Neuronal stem cell (in vitro differentiated cells): ENCODE measurements around the gene CEP162.
"Not testable (repeated sequence)": the region's sequence is repeated elsewhere in the genome, so short reads cannot be mapped to it uniquely, and the experiment has no call there.

Experiments used
- DNase-seq: peaks from one replicate; pipeline ENCODE4 v3.0.0-alpha.2; 2013; ENCODE audit warnings: low spot score
- H2AFZ ChIP-seq: one replicate; pipeline ENCODE4 v1.6.1; 2013; ENCODE audit warnings: mild to moderate bottlenecking, low read length, inconsistent platforms
- H2AK5ac ChIP-seq: 2 replicates; pipeline ENCODE4 v1.6.1; 2013; ENCODE audit warnings: low read depth, mild to moderate bottlenecking, inconsistent platforms, low read length, moderate library complexity, mixed read lengths
- H2BK120ac ChIP-seq: 2 replicates; pipeline ENCODE4 v1.6.1; 2013; ENCODE audit warnings: low read depth, mild to moderate bottlenecking, inconsistent platforms, low read length, moderate library complexity, mixed read lengths
- H2BK12ac ChIP-seq: one replicate; pipeline ENCODE4 v1.6.1; 2013; ENCODE audit warnings: low read length, inconsistent platforms
- H2BK15ac ChIP-seq: 2 replicates; pipeline ENCODE4 v1.6.1; 2013; ENCODE audit warnings: mild to moderate bottlenecking, low read length, inconsistent platforms, mixed read lengths
- H2BK5ac ChIP-seq: one replicate; pipeline ENCODE4 v1.6.1; 2013; ENCODE audit warnings: inconsistent platforms, mild to moderate bottlenecking, low read length, moderate library complexity
- H3K14ac ChIP-seq: one replicate; pipeline ENCODE4 v1.6.1; 2013; ENCODE audit warnings: low read length, inconsistent platforms
- H3K18ac ChIP-seq: 2 replicates; pipeline ENCODE4 v1.6.1; 2013; ENCODE audit warnings: low read length, inconsistent platforms
- H3K23ac ChIP-seq: 2 replicates; pipeline ENCODE4 v1.6.1; 2013; ENCODE audit warnings: low read depth, mild to moderate bottlenecking, mixed read lengths, low read length, inconsistent platforms; ENCODE audit not compliant: poor library complexity
- H3K27ac ChIP-seq: replicated peaks from 3 replicates; pipeline ENCODE4 v1.5.1; 2013; ENCODE audit warnings: low read length, inconsistent platforms
- H3K27me3 ChIP-seq, 3 experiments: 2 replicates each; pipeline ENCODE4 v1.6.1; 2013; ENCODE audit warnings: low read length in 3 of 3, mild to moderate bottlenecking in 2 of 3, inconsistent platforms in 1 of 3, low read depth in 1 of 3, mixed read lengths in 1 of 3, moderate library complexity in 1 of 3; ENCODE audit not compliant: control insufficient read depth in 3 of 3, insufficient read depth in 3 of 3
- H3K36me3 ChIP-seq, 2 donors: replicated peaks in 1 of 2; 2 replicates each; pipeline ENCODE4 v1.6.1; 2013; ENCODE audit warnings: low read length in 2 of 2; ENCODE audit not compliant: control insufficient read depth in 2 of 2, insufficient read depth in 2 of 2
- H3K4ac ChIP-seq: 2 replicates; pipeline ENCODE4 v1.6.1; 2013; ENCODE audit warnings: inconsistent platforms, mild to moderate bottlenecking, low read length, moderate library complexity
- H3K4me1 ChIP-seq, 2 donors: 1 replicate in 1 of 2; 2 replicates in 1 of 2; pipeline ENCODE4 v1.6.1; 2013; ENCODE audit warnings: low read length in 2 of 2, low read depth in 1 of 2; ENCODE audit not compliant: control insufficient read depth in 2 of 2, insufficient read depth in 1 of 2
- H3K4me2 ChIP-seq: one replicate; pipeline ENCODE4 v1.6.1; 2013; ENCODE audit warnings: mild to moderate bottlenecking, low read length, inconsistent platforms; ENCODE audit not compliant: insufficient read depth, poor library complexity, severe bottlenecking
- H3K4me3 ChIP-seq, 2 donors: 2 replicates each; pipeline ENCODE4 v1.5.1; 2013; ENCODE audit warnings: low read length in 2 of 2, mild to moderate bottlenecking in 2 of 2, inconsistent platforms in 1 of 2, moderate library complexity in 1 of 2
- H3K79me1 ChIP-seq: one replicate; pipeline ENCODE4 v1.6.1; 2013; ENCODE audit warnings: low read depth, mild to moderate bottlenecking, inconsistent platforms, low read length, moderate library complexity
- H3K9ac ChIP-seq: one replicate; pipeline ENCODE4 v1.6.1; 2013; ENCODE audit warnings: mild to moderate bottlenecking, low read depth, low read length, inconsistent platforms; ENCODE audit not compliant: poor library complexity
- H3K9me3 ChIP-seq, 2 donors: replicated peaks in 1 of 2; 2 replicates each; pipeline versions ENCODE3 to v1.6.1; 2013; ENCODE audit warnings: low read length in 2 of 2, mild to moderate bottlenecking in 2 of 2, inconsistent platforms in 1 of 2, low read depth in 1 of 2, mixed read lengths in 1 of 2, moderate library complexity in 1 of 2; ENCODE audit not compliant: control insufficient read depth in 2 of 2, insufficient read depth in 1 of 2
- H4K8ac ChIP-seq: one replicate; pipeline ENCODE4 v1.6.1; 2013; ENCODE audit warnings: low read depth, mild to moderate bottlenecking, inconsistent platforms, low read length, moderate library complexity
- H4K91ac ChIP-seq: one replicate; pipeline ENCODE4 v1.6.1; 2013; ENCODE audit warnings: low read length, low read depth, mild to moderate bottlenecking, inconsistent platforms; ENCODE audit not compliant: poor library complexity
- WGBS, 2 donors: extraction: QIAGEN DNeasy Blood & Tissue Kit; methylation state at CpG; one replicate each; pipeline ENCODE4 v1.1.7; 2013; ENCODE audit warnings: missing lambda C conversion rate in 2 of 2, mixed read lengths in 1 of 2; ENCODE audit not compliant: insufficient read length in 2 of 2, insufficient replicate concordance in 1 of 2; ENCODE audit errors: extremely low coverage in 2 of 2; 5-methylcytosine and 5-hydroxymethylcytosine counted together

Gene CEP162

DNA sequence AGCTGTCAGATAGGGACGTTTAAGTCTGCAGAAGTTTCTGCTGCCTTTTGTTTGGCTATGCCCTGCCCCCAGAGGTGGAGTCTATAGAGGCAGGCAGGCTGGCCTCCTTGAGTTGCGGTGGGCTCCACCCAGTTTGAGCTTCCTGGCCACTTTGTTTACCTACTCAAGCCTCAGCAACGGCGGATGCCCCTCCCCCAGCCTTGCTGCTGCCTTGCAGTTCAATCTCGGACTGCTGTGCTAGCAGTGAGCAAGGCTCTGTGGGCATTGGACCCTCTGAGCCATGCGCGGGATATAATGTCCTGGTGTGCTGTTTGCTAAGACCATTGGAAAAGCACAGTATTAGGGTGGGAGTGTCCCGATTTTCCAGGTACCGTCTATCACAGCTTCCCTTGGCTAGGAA, 94.1 kb downstream of the CEP162 start:
- no CpG with 5 or more reads among the region's 9 CpGs for WGBS, 2 donors

DNA sequence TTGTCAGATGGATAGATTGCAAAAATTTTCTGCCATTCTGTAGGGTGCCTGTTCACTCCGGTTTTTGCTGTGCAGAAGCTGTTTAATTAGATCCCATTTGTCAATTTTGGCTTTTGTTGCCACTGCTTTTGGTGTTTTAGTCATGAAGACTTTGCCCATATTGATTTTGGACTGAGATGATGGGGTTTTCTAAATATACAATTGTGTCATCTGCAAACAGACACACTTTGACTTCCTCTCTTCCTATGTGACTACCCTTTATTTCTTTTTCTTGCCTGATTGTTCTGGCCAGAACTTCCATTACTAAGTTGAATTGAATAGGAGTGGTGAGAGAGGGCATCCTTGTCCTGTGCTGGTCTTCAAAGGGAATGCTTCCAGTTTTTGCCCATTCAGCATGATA, 97.9 kb downstream of the CEP162 start:
- not testable (repeated sequence) for H3K4ac ChIP-seq, H2AK5ac ChIP-seq, H3K27me3 ChIP-seq, H3K4me2 ChIP-seq, H2BK5ac ChIP-seq, H4K8ac ChIP-seq, H3K79me1 ChIP-seq, DNase-seq, H3K18ac ChIP-seq, H2BK120ac ChIP-seq, H2BK15ac ChIP-seq, H2BK12ac ChIP-seq, H3K4me1 ChIP-seq, H3K23ac ChIP-seq, H3K4me3 ChIP-seq, H3K9ac ChIP-seq, H3K27ac ChIP-seq, H3K14ac ChIP-seq, H2AFZ ChIP-seq, H4K91ac ChIP-seq
- peaks cover 7 to 13% of the 10 kb centered on the region in 2 donors for H3K9me3 ChIP-seq
- no CpG with 5 or more reads among the region's 1 CpG for WGBS, 2 donors
- peaks cover 8 to 42% of the 10 kb centered on the region in 2 donors for H3K36me3 ChIP-seq

More for the DNA sequence above, 94.1 kb downstream of the CEP162 start:
- H4K8ac ChIP-seq, H3K9ac ChIP-seq, H3K4me1 ChIP-seq, H3K23ac ChIP-seq, H2BK5ac ChIP-seq, H3K27ac ChIP-seq, H2AK5ac ChIP-seq, H2AFZ ChIP-seq, H4K91ac ChIP-seq, H3K4me3 ChIP-seq, DNase-seq, H3K4ac ChIP-seq, H3K79me1 ChIP-seq, H3K14ac ChIP-seq, H2BK12ac ChIP-seq, H2BK120ac ChIP-seq, H3K18ac ChIP-seq, H2BK15ac ChIP-seq, H3K27me3 ChIP-seq, H3K4me2 ChIP-seq: not testable (repeated sequence)
- peaks cover 7 to 14% of the 10 kb centered on the region in 2 donors for H3K9me3 ChIP-seq
- peaks cover 8 to 43% of the 10 kb centered on the region in 2 donors for H3K36me3 ChIP-seq

GRCh38 chr6:84123186-84123585, 104.3 kb downstream of the CEP162 start:
- WGBS, 2 donors = no CpG with 5 or more reads among the region's 2 CpGs
- no peak overlapping the region for H3K4me3 ChIP-seq
- no peak overlapping the region for H2AFZ ChIP-seq
- H2BK12ac ChIP-seq = no peak overlapping the region
- H2BK5ac ChIP-seq = no peak overlapping the region
- no peak overlapping the region for H2BK15ac ChIP-seq
- H3K4ac ChIP-seq = no peak overlapping the region
- H3K36me3 ChIP-seq = peaks cover 4 to 36% of the 10 kb centered on the region in 2 donors
- H3K27me3 ChIP-seq = no peaks in the 10 kb centered on the region
- no peak overlapping the region for H2AK5ac ChIP-seq
- no peak overlapping the region for H3K9ac ChIP-seq
- no peak overlapping the region for H3K18ac ChIP-seq
- no peaks in the 10 kb centered on the region for H3K4me1 ChIP-seq
- no peak overlapping the region for H3K4me2 ChIP-seq
- H4K91ac ChIP-seq = no peak overlapping the region
- no peak overlapping the region for H3K23ac ChIP-seq
- H3K9me3 ChIP-seq = peaks cover 0 to 2% of the 10 kb centered on the region in 2 donors
- no peak for DNase-seq
- no peak overlapping the region for H3K14ac ChIP-seq
- no peak overlapping the region for H3K27ac ChIP-seq
- H2BK120ac ChIP-seq = no peak overlapping the region
- no peak overlapping the region for H4K8ac ChIP-seq
- no peaks in the 10 kb centered on the region for H3K79me1 ChIP-seq

DNA sequence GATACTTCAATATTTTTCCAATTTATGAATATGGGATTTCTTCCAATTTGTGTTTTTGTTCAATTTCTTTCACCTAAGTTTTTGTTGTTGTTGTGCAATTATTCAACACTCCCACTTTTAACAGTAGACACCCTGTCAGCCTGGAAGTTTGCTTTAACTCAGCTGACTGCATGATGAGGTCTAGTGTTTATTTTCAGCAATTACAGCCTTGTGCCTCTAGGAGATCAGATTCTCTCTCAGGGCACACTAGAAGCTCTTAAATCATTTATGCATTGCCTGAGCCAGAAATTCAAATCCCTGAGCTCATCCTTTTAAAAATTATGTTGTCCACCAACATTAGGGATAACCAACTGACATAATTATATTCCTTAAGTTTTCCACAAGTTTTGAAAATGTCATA, 108.2 kb downstream of the CEP162 start:
- H2AK5ac ChIP-seq = no peak overlapping the region
- H3K4me3 ChIP-seq = no peak overlapping the region
- H4K8ac ChIP-seq = no peak overlapping the region
- no peak overlapping the region for H2BK5ac ChIP-seq
- no peak overlapping the region for H2BK15ac ChIP-seq
- no peak overlapping the region for H4K91ac ChIP-seq
- no peak overlapping the region for H3K18ac ChIP-seq
- H3K4ac ChIP-seq = no peak overlapping the region
- H3K9ac ChIP-seq = no peak overlapping the region
- no peak overlapping the region for H2AFZ ChIP-seq
- no peak overlapping the region for H2BK120ac ChIP-seq
- no peak overlapping the region for H3K23ac ChIP-seq
- no peak overlapping the region for H3K14ac ChIP-seq
- no peaks in the 10 kb centered on the region for H3K4me1 ChIP-seq
- H3K36me3 ChIP-seq = peaks cover 0 to 9% of the 10 kb centered on the region in 2 donors
- no peak for DNase-seq
- H2BK12ac ChIP-seq = no peak overlapping the region
- H3K9me3 ChIP-seq = no peaks in the 10 kb centered on the region
- H3K27ac ChIP-seq = no peak overlapping the region
- H3K27me3 ChIP-seq = no peaks in the 10 kb centered on the region
- H3K4me2 ChIP-seq = no peak overlapping the region
- no peaks in the 10 kb centered on the region for H3K79me1 ChIP-seq
